Progenitor cell of endocrine pancreas (in vitro differentiated cells): ENCODE results near the gene PCYOX1L. TPM values are rescaled to one million over a fixed set of nuclear protein-coding genes. Genes with fewer than 3 reads are reported as not detected.
A peak's percentile ranks its signal among the peaks of the same experiment; 100 is the strongest.

Source experiments
- DNase-seq: peaks from one replicate; pipeline ENCODE4 v3.0.0; 2021; ENCODE audit warnings: low spot score; ENCODE audit not compliant: unreplicated experiment
- H3K27ac Mint-ChIP-seq: 2 replicates; pipeline ENCODE4 v1.8.0; 2021; ENCODE audit warnings: mild to moderate bottlenecking, moderate library complexity, mixed read lengths
- H3K27me3 Mint-ChIP-seq: 2 replicates; pipeline ENCODE4 v1.8.0; 2021; ENCODE audit warnings: mixed read lengths
- H3K36me3 Mint-ChIP-seq: 2 replicates; pipeline ENCODE4 v1.8.0; 2022; ENCODE audit warnings: mixed read lengths; ENCODE audit not compliant: insufficient read depth
- H3K4me1 Mint-ChIP-seq: 2 replicates; pipeline ENCODE4 v1.8.0; 2021; ENCODE audit warnings: low read depth, mixed read lengths
- H3K4me3 Mint-ChIP-seq: 2 replicates; pipeline ENCODE4 v1.8.0; 2021; ENCODE audit warnings: low read depth, mild to moderate bottlenecking, moderate library complexity, mixed read lengths
- H3K9me3 Mint-ChIP-seq: 2 replicates; pipeline ENCODE4 v1.8.0; 2021; ENCODE audit warnings: low read depth, mixed read lengths
- long read RNA-seq: library from polyadenylated mRNA; unstranded; transcript quantifications from one replicate; pipeline ENCODE4 v2.0.0, GENCODE V29; 2020
- total RNA-seq: library from RNA; stranded (reverse); gene quantifications from 2 replicates; pipeline ENCODE4 v1.2.1, GENCODE V29; 2021
- TF ChIP-seq, protein P1 (sequence below): fragments of 200-600 bp; sonication (generic); IDR thresholded peaks from one replicate; pipeline ENCODE4 v1.5.0; 2021; ENCODE audit warnings: antibody characterized with exemption, mild to moderate bottlenecking; ENCODE audit not compliant: unreplicated experiment

The PCYOX1L gene, protein sequence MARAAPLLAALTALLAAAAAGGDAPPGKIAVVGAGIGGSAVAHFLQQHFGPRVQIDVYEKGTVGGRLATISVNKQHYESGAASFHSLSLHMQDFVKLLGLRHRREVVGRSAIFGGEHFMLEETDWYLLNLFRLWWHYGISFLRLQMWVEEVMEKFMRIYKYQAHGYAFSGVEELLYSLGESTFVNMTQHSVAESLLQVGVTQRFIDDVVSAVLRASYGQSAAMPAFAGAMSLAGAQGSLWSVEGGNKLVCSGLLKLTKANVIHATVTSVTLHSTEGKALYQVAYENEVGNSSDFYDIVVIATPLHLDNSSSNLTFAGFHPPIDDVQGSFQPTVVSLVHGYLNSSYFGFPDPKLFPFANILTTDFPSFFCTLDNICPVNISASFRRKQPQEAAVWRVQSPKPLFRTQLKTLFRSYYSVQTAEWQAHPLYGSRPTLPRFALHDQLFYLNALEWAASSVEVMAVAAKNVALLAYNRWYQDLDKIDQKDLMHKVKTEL
- 18.6 and 20.6 TPM in 2 replicates for total RNA-seq
- long read RNA-seq, full-length matches to known transcripts = 59 of 59 reads
- long read RNA-seq, partial matches to known transcripts = 0 of 59 reads
- long read RNA-seq, other reads (novel, unspliced or antisense) = 0 of 59 reads

DNA sequence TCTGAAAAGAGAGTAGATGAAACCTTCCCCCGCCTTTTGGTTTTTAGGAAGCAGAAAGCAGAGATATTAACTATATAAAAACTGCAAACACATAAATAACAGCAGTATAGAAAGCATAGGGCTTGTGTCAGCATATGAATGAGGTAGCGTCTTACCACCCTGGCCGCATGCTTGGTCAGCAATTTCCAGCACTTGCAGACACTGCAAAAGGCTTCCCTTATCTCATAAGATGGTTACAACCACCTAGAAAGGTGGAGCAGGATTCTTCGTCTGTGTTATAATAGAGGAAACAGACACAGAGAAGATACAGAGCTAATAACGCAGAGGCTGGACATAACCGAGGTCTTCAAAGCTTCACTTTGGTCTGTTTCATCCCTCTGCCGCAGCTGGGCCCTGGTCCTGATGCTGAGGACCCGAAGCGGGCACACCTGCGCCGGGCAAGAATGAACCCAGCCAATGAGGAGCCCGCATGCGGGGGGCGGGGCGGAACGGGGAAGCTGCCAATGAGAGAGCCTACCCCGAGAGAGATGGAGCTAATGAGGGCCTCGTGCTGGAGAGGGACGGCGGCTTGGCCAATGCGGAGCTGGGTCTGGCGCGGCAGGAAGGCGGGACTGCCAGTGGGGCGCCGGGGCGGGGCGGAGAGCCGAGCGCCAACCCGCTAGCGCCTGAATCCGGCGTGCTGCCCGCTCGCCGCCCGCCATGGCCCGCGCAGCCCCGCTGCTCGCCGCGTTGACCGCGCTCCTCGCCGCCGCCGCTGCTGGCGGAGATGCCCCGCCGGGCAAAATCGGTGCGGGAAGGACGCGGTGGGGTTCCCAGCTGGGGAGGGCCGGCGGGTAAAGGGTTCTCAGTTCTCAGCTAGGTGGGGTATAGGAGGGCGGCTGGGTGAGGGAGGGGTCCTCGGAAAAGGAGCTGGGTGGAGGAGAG, at the start of gene PCYOX1L:
Gene PCYOX1L (plus strand): TSS at position 677 of the 924 bp plus-strand sequence. CDS start 23 bp downstream, at position 700.
- H3K4me3 Mint-ChIP-seq = peak within 1 kb of the TSS; percentile 88
- DNase-seq = peak; percentile 81
- H3K27ac Mint-ChIP-seq = peak within 1 kb of the TSS; percentile 73
- peaks cover 10% of the 10 kb centered on the region for H3K36me3 Mint-ChIP-seq
- H3K9me3 Mint-ChIP-seq = no peaks in the 10 kb centered on the region
- TF ChIP-seq, protein P1, sequence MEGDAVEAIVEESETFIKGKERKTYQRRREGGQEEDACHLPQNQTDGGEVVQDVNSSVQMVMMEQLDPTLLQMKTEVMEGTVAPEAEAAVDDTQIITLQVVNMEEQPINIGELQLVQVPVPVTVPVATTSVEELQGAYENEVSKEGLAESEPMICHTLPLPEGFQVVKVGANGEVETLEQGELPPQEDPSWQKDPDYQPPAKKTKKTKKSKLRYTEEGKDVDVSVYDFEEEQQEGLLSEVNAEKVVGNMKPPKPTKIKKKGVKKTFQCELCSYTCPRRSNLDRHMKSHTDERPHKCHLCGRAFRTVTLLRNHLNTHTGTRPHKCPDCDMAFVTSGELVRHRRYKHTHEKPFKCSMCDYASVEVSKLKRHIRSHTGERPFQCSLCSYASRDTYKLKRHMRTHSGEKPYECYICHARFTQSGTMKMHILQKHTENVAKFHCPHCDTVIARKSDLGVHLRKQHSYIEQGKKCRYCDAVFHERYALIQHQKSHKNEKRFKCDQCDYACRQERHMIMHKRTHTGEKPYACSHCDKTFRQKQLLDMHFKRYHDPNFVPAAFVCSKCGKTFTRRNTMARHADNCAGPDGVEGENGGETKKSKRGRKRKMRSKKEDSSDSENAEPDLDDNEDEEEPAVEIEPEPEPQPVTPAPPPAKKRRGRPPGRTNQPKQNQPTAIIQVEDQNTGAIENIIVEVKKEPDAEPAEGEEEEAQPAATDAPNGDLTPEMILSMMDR = no peak
- H3K4me1 Mint-ChIP-seq = peaks cover 6% of the 10 kb centered on the region
- peaks cover 10% of the 10 kb centered on the region for H3K27me3 Mint-ChIP-seq

DNA sequence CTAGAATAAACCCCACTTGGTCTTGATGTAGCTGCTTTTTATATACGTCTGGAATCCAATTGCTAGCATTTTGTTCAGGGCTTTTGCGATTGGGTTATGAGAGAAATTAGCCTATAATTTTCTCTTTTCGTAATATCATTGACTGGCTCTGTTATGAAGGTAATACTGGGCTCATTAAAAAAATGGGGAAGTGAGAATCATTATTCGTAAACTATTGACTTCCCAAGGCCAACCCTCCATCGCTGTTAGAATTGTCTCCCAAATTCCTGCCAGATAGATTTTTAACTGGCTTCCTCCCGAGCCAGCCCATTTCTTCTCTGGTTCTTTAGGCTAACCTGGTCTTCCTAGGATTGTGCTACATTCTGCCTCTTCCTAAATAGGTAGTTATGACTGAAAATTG, 48.5 kb upstream of the PCYOX1L start:
- peaks cover 3% of the 10 kb centered on the region for H3K4me1 Mint-ChIP-seq
- peaks cover 5% of the 10 kb centered on the region for H3K27me3 Mint-ChIP-seq
- TF ChIP-seq, protein P1 = no peak
- H3K27ac Mint-ChIP-seq = no peak overlapping the region
- no peaks in the 10 kb centered on the region for H3K9me3 Mint-ChIP-seq
- no peaks in the 10 kb centered on the region for H3K36me3 Mint-ChIP-seq
- DNase-seq = no peak
- H3K4me3 Mint-ChIP-seq = no peak overlapping the region

DNA sequence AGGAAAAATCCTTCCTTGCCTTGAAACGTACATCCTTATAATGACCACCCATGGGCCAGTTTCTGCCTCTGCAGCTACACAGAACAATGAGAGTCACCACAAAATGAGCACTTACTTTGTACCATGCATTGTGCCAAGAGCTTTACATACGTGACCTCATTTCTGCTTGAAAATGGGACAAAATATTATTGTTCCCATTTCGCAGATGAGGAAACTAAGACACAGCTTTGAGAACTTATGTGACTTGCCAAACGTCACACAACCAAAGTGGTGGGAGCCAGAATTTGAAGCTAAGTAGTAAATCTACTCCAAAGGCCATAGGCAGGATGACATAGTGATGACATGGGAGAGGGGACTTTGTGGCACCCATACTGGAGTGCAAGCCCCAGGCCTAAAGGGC, 47.4 kb upstream of the PCYOX1L start:
- Mint-ChIP-seq H3K27me3 (peaks cover 5% of the 10 kb centered on the region), H3K9me3 (no peaks in the 10 kb centered on the region), H3K27ac (no peak overlapping the region), H3K4me1 (peaks cover 3% of the 10 kb centered on the region), H3K4me3 (no peak overlapping the region), H3K36me3 (no peaks in the 10 kb centered on the region)
- TF ChIP-seq, protein P1 = no peak
- DNase-seq = no peak

DNA sequence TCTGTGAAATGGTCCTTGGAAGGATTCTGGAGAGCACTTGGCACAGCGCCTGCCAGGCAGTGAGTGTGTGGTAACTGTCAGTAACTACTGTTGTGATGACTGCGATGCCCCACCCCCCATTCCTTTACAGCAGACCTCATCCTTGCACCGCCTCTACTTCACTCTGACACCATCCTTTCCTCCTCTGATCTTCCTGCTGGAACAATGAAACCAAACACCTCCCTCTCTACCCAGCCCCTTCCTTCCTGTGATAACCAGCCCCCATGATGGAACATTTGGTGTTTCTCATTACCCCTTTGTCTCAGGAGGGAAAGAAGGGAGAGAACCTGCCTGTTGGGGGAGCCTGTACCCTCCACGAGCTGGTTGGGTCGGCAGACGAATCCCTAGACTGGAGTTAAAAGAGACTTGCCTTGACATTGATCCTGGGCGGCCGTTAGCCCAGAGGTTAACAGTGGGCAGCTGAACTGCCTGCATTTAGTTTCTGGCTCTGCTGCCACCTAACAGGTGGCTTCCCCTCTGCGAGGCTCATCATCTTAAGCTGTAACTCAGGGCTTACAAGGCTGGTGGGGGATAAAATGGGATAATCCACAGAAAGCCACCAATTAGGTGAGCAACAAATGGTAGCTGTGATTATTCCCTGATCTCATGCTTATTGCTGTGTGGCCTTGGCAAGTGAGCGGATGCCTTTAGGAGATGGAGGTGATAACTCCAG, 46.7 kb upstream of the PCYOX1L start:
- DNase-seq = no peak
- Mint-ChIP-seq H3K4me3 (no peak overlapping the region), H3K4me1 (peaks cover 3% of the 10 kb centered on the region), H3K27me3 (peaks cover 2% of the 10 kb centered on the region), H3K36me3 (no peaks in the 10 kb centered on the region), H3K27ac (no peak overlapping the region), H3K9me3 (no peaks in the 10 kb centered on the region)
- TF ChIP-seq, protein P1 = no peak
